Left cardiac atrium (tissue), 4 donors: Measurements from ENCODE around the gene TMEM223. TPM values are rescaled to one million over a fixed set of nuclear protein-coding genes. Genes with fewer than 3 reads are reported as not detected.
"Not testable (repeated sequence)": the region's sequence is repeated elsewhere in the genome, so short reads cannot be mapped to it uniquely, and the experiment has no call there.

Experiments used
- ATAC-seq, 2 donors: fragments of 200-7000 bp; cut with Tn5 transposase; one replicate each; pipeline ENCODE4 v1.9.1; 2020; ENCODE audit warnings: mild to moderate bottlenecking in 2 of 2, moderate library complexity in 2 of 2
- DNase-seq: peaks from one replicate; pipeline ENCODE4 v3.0.0-alpha.2; 2020
- intact Hi-C, 2 donors: fragments of 100-400 bp; cut with DNase I; formaldehyde crosslinking; loops; one replicate each; pipeline versions ENCODE4 v1.14.1 to v1.15.1; 2022 to 2023
- long read RNA-seq: library from polyadenylated mRNA; unstranded; transcript quantifications from one replicate; pipeline ENCODE4 v2.0.0, GENCODE V29; 2021
- total RNA-seq, 2 donors: library from RNA; stranded (reverse); fragmentation: NEBNext Ultra II Directional; extraction: Animal tissue kit (Norgen Biotek cat#: 25700); gene quantifications; one replicate each; pipeline ENCODE4 v1.2.1, GENCODE V29; 2021
- donor health status: DM: no; HTN: yes; CAD: no.
- donor health status: DM: no; HTN: yes; CAD: no; lungs with severe emphysema.
- donor health status: DM: yes; HTN: yes; CAD: no.
- donor health status: Dilated cardiomyopathy.

The TMEM223 gene, protein sequence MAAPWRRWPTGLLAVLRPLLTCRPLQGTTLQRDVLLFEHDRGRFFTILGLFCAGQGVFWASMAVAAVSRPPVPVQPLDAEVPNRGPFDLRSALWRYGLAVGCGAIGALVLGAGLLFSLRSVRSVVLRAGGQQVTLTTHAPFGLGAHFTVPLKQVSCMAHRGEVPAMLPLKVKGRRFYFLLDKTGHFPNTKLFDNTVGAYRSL
- 10 to 100 TPM; 12.0 to 17.6 TPM for total RNA-seq
- long read RNA-seq, partial matches to known transcripts = 0 of 7 reads
- long read RNA-seq, other reads (novel, unspliced or antisense) = 2 of 7 reads

DNA sequence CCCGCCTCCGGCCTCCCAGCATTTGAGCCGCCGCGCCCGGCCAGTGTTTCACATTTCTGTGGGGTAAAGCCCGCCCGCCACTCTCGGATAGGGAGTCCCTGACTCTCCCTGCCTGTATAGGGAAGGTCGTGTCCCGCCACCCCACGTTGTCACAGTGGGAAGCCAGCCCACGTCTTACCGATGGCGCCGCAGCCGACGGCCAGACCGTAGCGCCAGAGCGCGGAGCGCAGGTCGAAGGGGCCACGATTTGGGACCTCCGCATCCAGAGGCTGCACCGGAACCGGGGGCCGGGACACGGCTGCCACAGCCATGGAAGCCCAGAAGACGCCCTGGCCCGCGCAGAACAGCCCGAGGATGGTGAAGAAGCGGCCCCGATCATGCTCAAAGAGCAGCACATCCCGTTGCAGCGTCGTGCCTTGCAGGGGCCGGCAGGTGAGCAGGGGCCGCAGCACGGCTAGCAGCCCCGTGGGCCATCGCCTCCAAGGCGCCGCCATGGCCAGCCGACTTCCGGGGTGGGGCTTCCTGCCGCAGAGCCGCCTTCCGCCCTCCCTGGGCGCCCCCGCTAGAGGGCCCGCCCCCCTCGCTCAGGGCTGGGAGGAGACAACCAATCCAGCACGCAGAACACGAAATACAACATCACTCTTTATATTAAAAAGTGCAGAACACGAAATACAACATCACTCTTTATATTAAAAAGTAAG lies at the start of gene TMEM223:
Gene TMEM223 (minus strand): TSS at position 506 of the 701 bp plus-strand sequence. CDS start 12 bp downstream, at position 494.
- peak; percentile 88 to 90 for ATAC-seq
- DNase-seq = peak; percentile 91
- intact Hi-C loops = loop anchor here in 1 of 2 donors (5.0 kb wide), 1 partner anchor 41 kb away; the partner anchor contains the start of genes STX5 and TEX54

DNA sequence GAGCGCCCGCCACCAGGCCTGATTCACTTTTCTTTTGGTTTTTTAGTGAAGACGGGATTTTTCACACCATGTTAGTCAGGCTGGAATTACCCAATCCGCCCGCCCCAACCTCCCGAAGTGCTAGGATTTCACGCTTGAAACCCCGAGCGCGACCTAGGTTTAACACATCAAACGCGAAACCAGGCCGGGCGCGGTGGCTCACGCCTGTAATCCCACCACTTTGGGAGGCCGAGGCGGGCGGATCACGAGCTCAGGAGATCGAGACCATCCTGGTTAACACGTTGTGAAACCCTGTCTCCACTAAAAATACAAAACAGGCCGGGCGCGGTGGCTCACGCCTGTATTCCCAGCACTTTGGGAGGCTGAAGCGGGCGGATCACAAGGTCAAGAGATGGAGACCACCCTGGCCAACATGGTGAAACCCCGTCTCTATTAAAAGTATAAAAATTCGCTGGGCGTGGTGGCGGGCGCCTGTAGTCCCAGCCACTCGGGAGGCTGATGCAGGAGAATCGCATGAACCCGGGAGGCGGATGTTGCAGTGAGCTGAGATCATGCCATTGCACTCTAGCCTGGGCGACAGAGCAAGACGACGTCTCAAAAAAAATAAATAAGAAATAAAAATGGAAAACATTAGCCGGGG lies 49.0 kb upstream of the TMEM223 start:
- ATAC-seq (peak in 1 of 2 donors; percentile 10), DNase-seq (peak; percentile 77)
- intact Hi-C loops = not testable (repeated sequence)

DNA sequence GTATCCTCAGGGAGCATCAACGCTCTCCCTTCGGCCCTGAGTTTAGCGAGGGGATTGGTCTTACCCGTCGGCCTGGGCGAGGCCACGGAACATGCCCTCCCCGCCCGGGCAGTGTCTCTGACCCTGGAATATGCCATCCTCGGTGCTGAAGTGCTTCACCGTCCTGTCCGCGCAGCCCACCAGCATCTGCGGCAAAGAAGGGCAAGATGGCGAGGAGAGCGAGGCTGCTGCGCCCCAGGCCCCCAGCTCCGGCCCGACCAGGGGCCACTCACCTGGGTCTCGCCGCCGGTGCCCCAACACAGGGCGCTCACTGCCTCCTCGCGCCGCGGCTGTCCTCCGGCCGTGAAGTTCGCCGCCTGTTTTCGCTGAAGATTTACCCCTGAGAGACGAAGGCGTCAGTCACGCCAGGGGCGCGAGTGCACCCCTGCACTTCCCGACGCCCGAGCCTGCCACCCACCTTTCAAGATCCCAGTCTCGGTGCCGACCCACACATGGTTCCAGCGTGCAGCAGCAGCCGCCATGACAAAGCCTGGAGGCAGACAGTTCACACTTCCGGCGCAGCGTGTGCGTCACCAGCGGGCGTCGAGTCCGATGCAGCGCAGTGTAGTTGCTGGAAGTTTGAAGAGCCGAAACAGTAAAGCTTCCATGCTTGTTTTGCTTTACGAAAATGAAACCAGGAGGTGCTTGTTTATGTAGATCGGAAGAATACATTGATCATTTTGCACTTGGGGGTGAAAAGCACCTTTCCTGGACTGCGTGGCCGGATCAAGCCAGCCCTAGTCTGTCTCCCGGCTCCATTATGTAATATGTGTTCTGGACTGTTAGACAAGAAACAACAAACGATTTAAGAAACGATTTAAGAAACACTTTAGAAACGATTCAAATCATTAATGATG lies 47.5 kb upstream of the TMEM223 start, which contains the start of gene WDR74:
Gene WDR74 (minus strand): TSS at position 541 of the 896 bp plus-strand sequence. CDS start 20 bp downstream, at position 521.
- intact Hi-C loops = no loop called here
- DNase-seq (peak; percentile 94), ATAC-seq (peak; percentile 76)

DNA sequence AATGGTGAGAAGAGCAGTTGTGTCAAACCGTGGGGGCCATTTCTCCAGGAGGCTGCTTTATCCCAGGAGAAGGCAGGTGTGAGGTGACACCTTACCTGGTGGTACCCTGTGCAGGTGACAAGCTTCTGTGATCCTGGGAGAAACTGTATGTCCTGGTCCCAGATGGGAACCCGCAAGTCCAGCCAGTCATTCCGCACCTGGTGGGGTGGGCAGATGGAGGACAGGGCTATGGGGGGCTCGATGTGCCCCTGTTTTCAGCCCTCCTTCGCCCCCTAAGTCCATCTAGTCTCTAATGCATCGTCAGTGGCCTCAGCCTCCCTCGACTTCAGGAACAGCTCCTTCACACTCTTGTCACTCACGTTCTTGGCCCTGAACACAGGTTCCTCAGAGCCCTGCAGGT lies 43.5 kb upstream of the TMEM223 start:
- no peak for DNase-seq
- ATAC-seq = no peak
- intact Hi-C loops = no loop called here

DNA sequence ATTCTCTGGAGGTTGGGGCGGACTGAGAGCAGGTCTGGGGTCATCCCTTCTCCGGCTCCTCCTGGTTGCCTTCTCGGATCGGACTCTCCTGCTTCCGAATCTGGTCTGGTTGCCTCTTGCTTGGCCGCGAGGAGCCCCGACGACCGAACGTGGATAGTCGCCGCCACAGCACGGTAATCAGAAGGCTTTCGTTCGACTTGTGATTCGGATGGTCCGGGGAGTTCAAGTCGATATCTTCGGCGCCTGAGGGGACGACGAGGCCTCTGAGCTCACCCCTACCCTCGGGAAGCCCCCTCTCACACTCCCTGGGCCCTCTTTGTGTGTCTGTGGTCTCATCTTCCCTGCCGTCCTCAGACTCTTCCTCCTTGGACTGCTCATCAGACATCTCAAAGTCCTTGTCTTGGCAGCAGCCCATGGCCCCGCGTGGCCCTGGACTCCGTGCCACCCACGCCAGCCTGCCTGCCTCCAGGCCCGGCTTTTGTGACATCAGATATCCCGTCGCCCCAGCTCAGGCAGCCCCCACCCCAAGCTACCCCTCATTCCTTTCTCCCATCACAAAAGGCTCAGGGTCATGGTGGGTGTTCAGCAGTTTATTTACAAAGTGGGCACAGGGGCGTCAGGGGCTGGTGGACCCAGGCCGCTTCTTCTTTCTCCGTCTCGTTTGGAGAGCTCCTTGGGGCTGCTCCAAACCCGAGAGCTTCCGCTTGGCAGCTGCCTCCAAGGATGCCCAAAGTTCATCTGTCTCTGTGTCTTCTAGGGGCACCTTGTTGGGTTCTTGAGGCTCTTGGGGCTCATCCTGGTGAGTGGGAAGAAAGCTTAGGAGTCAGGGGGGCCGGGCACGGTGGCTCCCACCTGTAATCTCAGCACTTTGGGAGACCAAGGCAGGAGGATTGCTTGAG lies 40.8 kb upstream of the TMEM223 start, which contains the start of gene TEX54:
Gene TEX54 (minus strand): TSS at position 506 of the 899 bp plus-strand sequence.
- DNase-seq (peak; percentile 54), ATAC-seq (peak; percentile 4 to 7)
- intact Hi-C loops = loop anchor here in 1 of 2 donors (5.0 kb wide), 1 partner anchor 40 kb away; the partner anchor contains the start of gene TMEM223

DNA sequence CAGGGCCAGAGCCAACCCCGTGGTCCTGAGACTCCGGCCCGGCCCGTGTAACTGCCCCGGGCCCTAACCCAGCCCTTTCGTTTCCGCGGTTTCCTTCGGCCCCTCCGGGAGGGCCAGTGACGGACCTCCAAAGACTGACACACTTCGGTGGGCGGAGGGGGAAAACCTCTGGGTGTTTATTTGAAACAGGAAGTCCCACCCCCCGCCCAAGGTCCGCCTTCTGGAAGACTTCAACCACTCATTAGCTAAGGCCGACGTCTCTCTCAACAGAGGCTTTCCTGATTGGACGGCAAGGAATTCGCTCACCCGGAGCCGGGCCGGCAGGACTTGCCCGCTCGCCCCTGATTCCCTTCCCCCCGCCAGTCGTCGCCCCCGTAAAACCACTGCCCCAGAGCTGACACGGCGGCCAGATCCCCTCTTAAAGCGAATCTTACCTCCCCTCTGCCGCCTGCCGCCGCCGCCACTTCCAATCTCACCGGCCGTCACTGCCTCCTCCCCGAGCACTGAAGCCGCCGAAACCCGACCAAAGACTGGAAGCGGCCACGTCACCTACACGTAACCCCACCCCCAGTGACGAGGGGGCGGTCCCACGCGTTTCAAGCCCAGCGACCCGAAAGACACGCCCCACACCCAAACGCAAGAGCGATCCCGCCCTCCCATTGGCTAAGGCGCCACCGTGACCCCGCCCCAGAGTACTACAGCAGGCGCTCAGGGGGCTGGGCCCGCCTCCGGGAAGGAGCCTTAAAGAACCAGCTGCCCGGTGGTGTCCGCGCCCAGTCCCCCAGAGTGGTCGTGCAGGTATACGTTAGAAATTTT lies 39.9 kb upstream of the TMEM223 start, which contains the start of gene STX5:
Gene STX5 (minus strand): TSS at position 532 of the 816 bp plus-strand sequence. CDS start 808 bp downstream, outside the sequence.
- peak; percentile 99 for DNase-seq
- ATAC-seq = peak; percentile 98
- intact Hi-C loops = loop anchor here in 1 of 2 donors (5.0 kb wide), 1 partner anchor 39 kb away; the partner anchor contains the start of gene TMEM223

DNA sequence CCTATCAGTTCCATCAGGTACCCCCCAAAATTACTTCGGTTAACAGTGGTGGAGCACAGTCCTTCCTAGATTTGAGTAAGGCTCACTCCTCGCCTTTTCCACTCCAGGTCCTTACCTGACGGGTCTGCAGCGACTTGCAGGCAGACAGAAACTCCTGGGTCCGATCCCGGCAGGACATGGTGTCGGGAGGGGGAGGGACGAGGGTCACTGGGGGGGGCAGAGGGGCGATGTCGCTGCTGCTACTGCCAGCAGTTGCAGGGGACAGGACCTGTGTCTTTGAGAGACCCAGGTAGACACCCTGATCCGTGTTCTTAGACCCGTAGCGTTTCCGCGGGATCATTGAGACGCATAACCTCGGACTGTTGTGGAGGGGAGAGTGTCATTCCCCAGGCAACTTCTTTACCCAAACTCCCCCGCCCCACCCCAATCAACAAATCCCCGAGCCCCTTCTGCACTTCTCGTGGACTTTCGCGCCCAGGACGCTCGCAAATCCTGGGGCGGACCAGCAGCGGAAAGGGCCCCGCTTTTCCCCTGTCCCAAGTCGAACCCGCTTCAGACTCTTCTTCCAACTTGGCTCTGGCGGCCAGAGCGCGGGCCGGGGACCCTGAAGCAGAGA lies 39.2 kb upstream of the TMEM223 start:
- ATAC-seq = peak; percentile 3 to 5
- intact Hi-C loops = loop anchor here in 1 of 2 donors (5.0 kb wide), 1 partner anchor 39 kb away; the partner anchor contains the start of gene TMEM223
- no peak for DNase-seq

DNA sequence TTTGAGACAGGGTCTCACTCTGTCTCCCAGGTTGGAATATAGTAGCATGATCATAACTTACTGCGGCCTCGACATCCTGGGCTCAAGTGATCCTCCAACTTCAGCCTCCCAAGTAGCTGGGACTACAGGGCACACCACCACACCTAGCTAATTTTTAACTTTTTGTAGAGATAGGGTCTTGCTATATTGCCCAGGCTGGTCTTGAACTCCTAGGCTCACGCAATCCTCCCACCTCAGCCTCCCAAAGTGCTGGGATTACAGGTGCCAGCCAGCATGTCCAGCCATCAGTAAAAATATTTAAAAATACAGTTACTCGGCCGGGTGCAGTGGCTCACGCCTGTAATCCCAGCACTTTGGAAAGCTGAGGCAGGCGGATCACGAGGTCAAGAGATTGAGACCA lies 36.3 kb upstream of the TMEM223 start:
- ATAC-seq, DNase-seq: not testable (repeated sequence)

DNA sequence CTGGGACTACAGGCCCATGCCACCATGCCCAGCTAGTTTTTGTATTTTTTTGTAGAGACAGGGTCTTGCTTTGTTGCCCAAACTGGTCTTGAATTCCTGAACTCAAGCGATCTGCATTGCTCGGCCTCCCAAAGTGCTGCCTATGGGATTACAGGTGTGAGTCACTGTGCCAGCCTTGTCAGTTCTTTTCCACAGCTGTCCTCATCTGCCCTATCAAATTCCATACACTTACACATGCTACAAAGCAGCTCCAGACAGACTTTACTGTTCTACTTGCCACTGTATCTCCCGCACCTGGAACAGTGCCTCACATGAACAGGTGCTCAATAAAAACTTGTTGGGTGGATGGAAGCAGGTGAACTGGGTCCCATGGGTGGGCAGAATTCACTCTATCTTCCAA lies 31.9 kb upstream of the TMEM223 start:
- intact Hi-C loops = no loop called here
- ATAC-seq (no peak), DNase-seq (no peak)

More for the DNA sequence above, 36.3 kb upstream of the TMEM223 start:
- intact Hi-C loops = not testable (repeated sequence)

DNA sequence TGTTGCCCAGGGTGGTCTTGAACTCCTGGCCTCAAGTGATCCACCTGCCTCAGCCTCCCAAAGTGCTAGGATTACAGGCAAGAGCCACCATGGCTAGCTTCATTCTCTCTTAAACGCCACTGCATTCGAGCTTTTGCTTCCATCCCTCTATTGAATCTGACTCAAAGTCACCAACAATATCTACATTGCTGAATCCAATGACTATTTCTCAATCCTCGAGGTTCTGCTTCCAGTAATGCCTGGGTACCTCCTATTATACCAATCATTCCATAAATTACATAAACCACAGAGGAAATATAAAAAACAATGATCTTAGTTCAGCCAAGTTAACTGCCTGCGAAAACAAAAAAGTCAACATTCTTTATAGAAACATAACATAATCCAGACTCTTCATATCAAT lies 25.3 kb upstream of the TMEM223 start:
- intact Hi-C loops = no loop called here
- no peak for ATAC-seq
- no peak for DNase-seq

DNA sequence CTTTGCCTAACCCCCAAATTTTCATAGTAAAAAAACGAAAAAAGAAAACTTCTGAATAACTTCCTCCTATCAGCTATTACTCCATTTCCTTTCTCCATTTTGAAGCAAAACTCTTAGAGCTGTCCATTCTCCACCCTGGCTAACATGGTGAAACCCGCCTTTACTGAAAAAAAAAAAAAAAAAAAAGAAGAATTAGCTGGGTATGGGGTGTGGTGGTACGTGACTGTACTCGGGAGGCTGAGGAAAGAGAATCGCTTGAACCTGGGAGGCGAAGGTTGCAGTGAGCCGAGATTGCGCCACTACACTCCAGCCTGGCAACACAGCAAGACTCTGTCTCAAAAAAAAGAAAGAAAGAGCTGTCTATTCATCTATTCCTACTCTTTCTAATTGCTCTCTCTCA lies 24.8 kb upstream of the TMEM223 start:
- intact Hi-C loops = no loop called here
- DNase-seq (no peak), ATAC-seq (peak in 1 of 2 donors; percentile 31)

DNA sequence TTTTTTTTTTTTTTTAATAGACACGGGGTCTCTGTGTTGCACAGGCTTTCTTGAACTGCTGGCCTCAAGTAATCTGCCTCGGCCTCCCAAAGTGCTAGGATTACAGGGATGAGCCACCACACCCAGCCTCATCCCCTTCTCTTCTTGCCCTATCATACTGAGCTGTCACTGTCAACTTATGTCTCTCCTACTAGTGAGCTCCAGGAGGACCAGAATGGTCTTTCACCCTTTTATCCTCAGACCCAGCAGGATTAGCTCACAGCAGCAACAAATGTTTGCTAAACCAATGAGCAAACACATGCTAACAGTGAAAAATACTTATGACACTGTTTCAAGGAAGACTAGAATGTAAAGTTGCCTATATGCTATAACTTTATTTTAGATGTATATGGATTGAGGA lies 19.9 kb upstream of the TMEM223 start:
- DNase-seq (no peak), ATAC-seq (no peak)
- intact Hi-C loops = no loop called here

DNA sequence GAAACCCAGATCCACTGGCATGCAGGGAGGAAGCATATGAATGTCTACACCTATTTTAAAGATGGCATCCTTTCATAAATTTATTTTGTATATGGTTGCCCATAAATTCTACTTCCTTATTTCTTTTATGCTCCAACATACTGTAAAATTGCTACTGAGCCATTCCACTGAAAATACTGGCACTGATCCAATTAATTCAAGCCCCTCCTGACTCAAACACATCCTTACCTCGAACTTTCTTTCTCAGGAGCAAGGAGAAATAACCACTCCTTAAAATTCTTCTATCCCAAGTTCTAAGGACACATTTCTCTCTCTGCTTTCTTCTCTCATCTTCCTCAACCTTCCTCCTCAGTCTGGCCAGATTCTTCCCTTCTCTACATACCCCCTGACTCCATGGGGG lies 18.9 kb upstream of the TMEM223 start:
- no peak for DNase-seq
- intact Hi-C loops = no loop called here
- ATAC-seq = no peak

DNA sequence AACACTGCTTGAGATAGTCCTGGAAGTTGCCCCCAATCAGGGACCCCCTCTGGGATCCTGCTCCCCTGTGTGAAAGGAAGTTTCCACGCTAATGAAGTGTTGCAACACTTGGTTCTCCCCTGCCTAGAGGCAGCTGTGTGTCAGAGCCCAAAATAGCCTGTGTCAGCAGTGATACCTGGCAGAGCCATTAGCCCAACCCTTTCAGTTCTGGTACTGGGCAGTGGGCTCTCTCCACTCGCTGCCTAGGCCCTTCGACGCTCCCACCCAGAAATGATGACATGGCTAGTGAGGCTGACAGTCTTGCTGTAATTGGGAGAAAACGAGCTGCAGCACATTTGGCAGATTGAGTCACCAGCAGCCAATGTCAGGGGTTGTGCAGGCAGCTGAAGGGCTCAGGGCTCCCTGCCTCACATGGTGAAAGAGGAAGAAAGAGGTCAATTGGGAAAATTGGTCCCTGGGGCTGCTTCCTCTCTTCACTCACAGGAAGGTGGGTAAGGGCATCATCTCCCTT lies 14.9 kb upstream of the TMEM223 start:
- intact Hi-C loops = no loop called here
- ATAC-seq (peak; percentile 26 to 30), DNase-seq (peak; percentile 32)

DNA sequence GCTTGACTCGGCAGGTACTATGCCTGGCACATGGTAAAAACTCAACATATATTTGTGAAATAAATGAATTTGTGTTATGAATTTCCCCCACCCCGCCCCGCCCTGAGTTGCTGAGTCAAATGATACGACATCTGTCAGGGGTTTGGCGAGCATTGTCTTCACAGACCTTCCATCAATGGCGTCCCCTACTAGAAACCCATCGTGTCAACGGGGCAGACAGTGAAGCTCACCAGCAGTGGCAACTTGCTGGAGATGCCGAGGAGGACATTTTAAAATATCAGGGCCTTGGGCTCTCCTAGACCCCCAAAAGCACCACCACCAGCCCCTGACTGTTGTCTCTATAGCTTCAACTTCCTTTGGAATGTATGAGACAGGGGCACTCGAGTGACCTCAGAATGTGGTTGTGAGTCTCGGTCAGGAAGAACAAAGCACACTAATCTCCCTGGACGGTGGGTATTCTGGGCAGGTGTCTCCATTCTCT lies 14.2 kb upstream of the TMEM223 start:
- intact Hi-C loops = no loop called here
- DNase-seq = no peak
- peak in 1 of 2 donors; percentile 3 for ATAC-seq
